HCT116 (cell line): ENCODE results near the gene TMEM258. TPM values are rescaled to one million over a fixed set of nuclear protein-coding genes. Genes with fewer than 3 reads are reported as not detected.

Experiments used
- ATAC-seq: fragments of 200-7000 bp; cut with Tn5 transposase; 2 replicates; pipeline ENCODE4 v1.9.1; 2020; ENCODE audit warnings: mild to moderate bottlenecking, moderate library complexity
- BruUV-seq: library from RNA; stranded (reverse); fragments of 400-500 nt; replicated peaks from 2 replicates; lab custom pipeline; 2021; lab: Mats Ljungman, UMichigan
- CTCF ChIA-PET: fragments of 300-600 bp; sonication (Branson Sonifier 250); formaldehyde crosslinking; loops from one replicate; lab custom pipeline; 2021; ENCODE audit warnings: antibody characterized with exemption; lab: Charles Lee
- POLR2A ChIA-PET: fragments of 300-600, 350-600 bp; sonication (Branson Sonifier 250); formaldehyde crosslinking; loops from one replicate; lab custom pipeline; 2021; ENCODE audit warnings: antibody characterized with exemption; lab: Charles Lee
- RAD21 ChIA-PET, 2 experiments: fragments of 300-600 bp; sonication (Branson Sonifier 250); formaldehyde crosslinking; loops; one replicate each; lab custom pipeline; 2023; ENCODE audit warnings: low total read pairs in 2 of 2; ENCODE audit not compliant: uncharacterized antibody in 2 of 2, unreplicated experiment in 2 of 2, low non-redundant PET in 1 of 2; lab: Charles Lee
- DNase-seq: peaks from one replicate; pipeline ENCODE4 v3.0.0-alpha.2; 2010; ENCODE audit warnings: low read depth, low spot score
- H2AFZ ChIP-seq: fragments of 200-600 bp; shearing (Covaris generic), sonication (generic); 2 replicates; pipeline ENCODE4 v1.6.1; 2017; ENCODE audit warnings: low read depth, mixed run types, mixed read lengths, antibody characterized with exemption, low read length; ENCODE audit not compliant: poor library complexity, severe bottlenecking
- H3K27ac ChIP-seq: 2 replicates; pipeline ENCODE4 v1.5.1; 2012; ENCODE audit warnings: low read depth, low read length
- H3K27me3 ChIP-seq: fragments of 200-600 bp; sonication (generic); 2 replicates; pipeline ENCODE4 v1.6.1; 2016; ENCODE audit warnings: mixed run types, low read length, mixed read lengths; ENCODE audit not compliant: insufficient read depth
- H3K36me3 ChIP-seq, 2 experiments: fragments of 200-500 bp in 1 of 2; fragments of 200-600 bp in 1 of 2; sonication (Bioruptor generic) in 1 of 2; sonication (generic) in 1 of 2; 2 replicates each; pipeline versions ENCODE4 v1.5.1 to v1.6.1; 2014 to 2016; ENCODE audit warnings: low read length in 2 of 2, inconsistent platforms in 1 of 2, mixed read lengths in 1 of 2, mixed run types in 1 of 2; ENCODE audit not compliant: insufficient read depth in 2 of 2, control insufficient read depth in 1 of 2
- H3K4me1 ChIP-seq, 2 experiments: fragments of 200-600 bp in 1 of 2; sonication (generic) in 1 of 2; 2 replicates each; pipeline versions ENCODE4 v1.5.1 to v1.6.1; 2012 to 2017; ENCODE audit warnings: low read length in 2 of 2, inconsistent platforms in 1 of 2, mild to moderate bottlenecking in 1 of 2, mixed read lengths in 1 of 2, mixed run types in 1 of 2, moderate library complexity in 1 of 2; ENCODE audit not compliant: insufficient read depth in 2 of 2, control insufficient read depth in 1 of 2
- H3K4me2 ChIP-seq: fragments of 200-600 bp; sonication (generic); 2 replicates; pipeline ENCODE4 v1.6.1; 2017; ENCODE audit warnings: mixed run types, low read length, mixed read lengths
- H3K4me3 ChIP-seq, 2 experiments: fragments of 200-600 bp in 1 of 2; sonication (generic) in 1 of 2; replicated peaks in 1 of 2; 2 replicates each; pipeline ENCODE4 v1.5.1; 2011 to 2016; ENCODE audit warnings: low read length in 2 of 2, control low read depth in 1 of 2, low read depth in 1 of 2, mild to moderate bottlenecking in 1 of 2, mixed read lengths in 1 of 2, mixed run types in 1 of 2
- H3K79me2 ChIP-seq: fragments of 200-600 bp; sonication (generic); 2 replicates; pipeline ENCODE4 v1.6.1; 2017; ENCODE audit warnings: mild to moderate bottlenecking, mixed run types, low read length, moderate library complexity, mixed read lengths; ENCODE audit not compliant: insufficient read depth
- H3K9ac ChIP-seq: fragments of 200-600 bp; sonication (generic); 2 replicates; pipeline ENCODE4 v1.6.1; 2016; ENCODE audit warnings: low read length, mixed read lengths
- H3K9me2 ChIP-seq: fragments of 200-600 bp; sonication (generic), shearing (Covaris generic); 2 replicates; pipeline ENCODE4 v1.6.1; 2017; ENCODE audit warnings: mixed run types, mild to moderate bottlenecking, moderate library complexity; ENCODE audit not compliant: insufficient read depth
- H3K9me3 ChIP-seq, 2 experiments: fragments of 200-500 bp in 1 of 2; fragments of 200-600 bp in 1 of 2; sonication (Bioruptor generic) in 1 of 2; sonication (generic) in 1 of 2; 2 replicates each; pipeline ENCODE4 v1.6.1; 2014 to 2017; ENCODE audit warnings: low read length in 2 of 2, mixed read lengths in 2 of 2, inconsistent platforms in 1 of 2, low read depth in 1 of 2, mild to moderate bottlenecking in 1 of 2, mixed run types in 1 of 2, moderate library complexity in 1 of 2; ENCODE audit not compliant: control insufficient read depth in 1 of 2, insufficient read depth in 1 of 2
- H4K20me1 ChIP-seq: fragments of 200-600 bp; sonication (generic), shearing (Covaris generic); 2 replicates; pipeline ENCODE4 v1.6.1; 2017; ENCODE audit warnings: mixed run types, mild to moderate bottlenecking, moderate library complexity; ENCODE audit not compliant: insufficient read depth
- SRF ChIP-seq: IDR thresholded peaks from 2 replicates; pipeline ENCODE4 v1.6.1; 2012; ENCODE audit warnings: low read depth
- YY1 ChIP-seq: IDR thresholded peaks from 2 replicates; pipeline ENCODE4 v1.6.1; 2011; ENCODE audit warnings: low read length, low read depth, moderate library complexity, mild to moderate bottlenecking; ENCODE audit not compliant: insufficient replicate concordance; ENCODE audit errors: extremely low read depth
- intact Hi-C: fragments of 100-400 bp; cut with micrococcal nuclease; formaldehyde crosslinking; loops from 2 replicates; pipeline ENCODE4 v1.10.0; 2022
- total RNA-seq: library from RNA; stranded (reverse); gene quantifications from one replicate; pipeline ENCODE4 v1.2.1, GENCODE V29; 2021; ENCODE audit not compliant: unreplicated experiment
- TF ChIP-seq, protein P1 (sequence below): IDR thresholded peaks from 2 replicates; pipeline ENCODE4 v1.6.1; 2012; ENCODE audit warnings: low read depth
- TF ChIP-seq, protein P2 (sequence below): IDR thresholded peaks from 2 replicates; pipeline ENCODE4 v1.6.1; 2012
- TF ChIP-seq, protein P3 (sequence below), 3 experiments: fragments of 200-600 bp in 1 of 3; sonication (generic) in 1 of 3; IDR thresholded peaks in 2 of 3; conservative IDR thresholded peaks in 1 of 3; 2 replicates each; pipeline ENCODE4 v1.5.1; 2012 to 2017; ENCODE audit warnings: low read depth in 2 of 3, low read length in 2 of 3, antibody characterized with exemption in 1 of 3, borderline replicate concordance in 1 of 3, control low read depth in 1 of 3, mild to moderate bottlenecking in 1 of 3, mixed read lengths in 1 of 3, mixed run types in 1 of 3, moderate library complexity in 1 of 3; ENCODE audit not compliant: insufficient read depth in 1 of 3

TMEM258 gene
- total RNA-seq, 1 experiment from 2014 or later, result 160 TPM

DNA sequence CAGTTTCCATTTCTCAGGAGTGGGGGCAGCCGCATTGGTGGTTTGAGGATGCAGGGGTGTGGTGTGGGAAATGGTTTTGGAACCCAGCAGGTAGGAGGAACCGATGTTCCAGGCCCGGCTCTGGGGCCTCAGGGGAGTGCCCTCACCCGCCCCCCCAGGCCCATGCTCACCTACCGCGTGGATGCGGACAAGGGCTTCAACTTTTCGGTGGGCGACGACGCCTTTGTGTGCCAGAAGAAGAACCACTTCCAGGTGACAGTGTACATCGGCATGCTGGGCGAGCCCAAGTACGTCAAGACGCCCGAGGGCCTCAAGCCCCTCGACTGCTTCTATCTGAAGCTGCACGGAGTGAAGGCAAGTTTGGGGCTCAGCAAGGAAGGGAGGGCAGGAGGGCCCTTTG is 18.6 kb downstream of the TMEM258 start:
- peaks cover 0 to 7% of the 10 kb centered on the region in 2 experiments; a peak in 1 of 4 replicates for H3K36me3 ChIP-seq

More for the DNA sequence above, 18.6 kb downstream of the TMEM258 start:
- Histone ChIP-seq H3K27ac (no peak overlapping the region), H3K9me3 (no peaks in the 10 kb centered on the region), H3K79me2 (no peaks in the 10 kb centered on the region), H3K4me3 (no peak overlapping the region), H3K9me2 (no peaks in the 10 kb centered on the region), H3K27me3 (no peaks in the 10 kb centered on the region), H2AFZ (no peak overlapping the region), H3K4me2 (no peak overlapping the region), H3K9ac (no peak overlapping the region), H3K4me1 (peaks cover 10 to 20% of the 10 kb centered on the region in 2 experiments), H4K20me1 (no peaks in the 10 kb centered on the region)
- BruUV-seq, result no TSS peak
- ChIA-PET CTCF (no interaction called here), POLR2A (no interaction called here), RAD21 (no interaction called here)
- no peak for DNase-seq
- intact Hi-C loops, result no loop called here
- no peak for ATAC-seq
- TF ChIP-seq YY1 (no peak), SRF (no peak)
- TF ChIP-seq, protein P1, sequence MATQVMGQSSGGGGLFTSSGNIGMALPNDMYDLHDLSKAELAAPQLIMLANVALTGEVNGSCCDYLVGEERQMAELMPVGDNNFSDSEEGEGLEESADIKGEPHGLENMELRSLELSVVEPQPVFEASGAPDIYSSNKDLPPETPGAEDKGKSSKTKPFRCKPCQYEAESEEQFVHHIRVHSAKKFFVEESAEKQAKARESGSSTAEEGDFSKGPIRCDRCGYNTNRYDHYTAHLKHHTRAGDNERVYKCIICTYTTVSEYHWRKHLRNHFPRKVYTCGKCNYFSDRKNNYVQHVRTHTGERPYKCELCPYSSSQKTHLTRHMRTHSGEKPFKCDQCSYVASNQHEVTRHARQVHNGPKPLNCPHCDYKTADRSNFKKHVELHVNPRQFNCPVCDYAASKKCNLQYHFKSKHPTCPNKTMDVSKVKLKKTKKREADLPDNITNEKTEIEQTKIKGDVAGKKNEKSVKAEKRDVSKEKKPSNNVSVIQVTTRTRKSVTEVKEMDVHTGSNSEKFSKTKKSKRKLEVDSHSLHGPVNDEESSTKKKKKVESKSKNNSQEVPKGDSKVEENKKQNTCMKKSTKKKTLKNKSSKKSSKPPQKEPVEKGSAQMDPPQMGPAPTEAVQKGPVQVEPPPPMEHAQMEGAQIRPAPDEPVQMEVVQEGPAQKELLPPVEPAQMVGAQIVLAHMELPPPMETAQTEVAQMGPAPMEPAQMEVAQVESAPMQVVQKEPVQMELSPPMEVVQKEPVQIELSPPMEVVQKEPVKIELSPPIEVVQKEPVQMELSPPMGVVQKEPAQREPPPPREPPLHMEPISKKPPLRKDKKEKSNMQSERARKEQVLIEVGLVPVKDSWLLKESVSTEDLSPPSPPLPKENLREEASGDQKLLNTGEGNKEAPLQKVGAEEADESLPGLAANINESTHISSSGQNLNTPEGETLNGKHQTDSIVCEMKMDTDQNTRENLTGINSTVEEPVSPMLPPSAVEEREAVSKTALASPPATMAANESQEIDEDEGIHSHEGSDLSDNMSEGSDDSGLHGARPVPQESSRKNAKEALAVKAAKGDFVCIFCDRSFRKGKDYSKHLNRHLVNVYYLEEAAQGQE, result no peak
- TF ChIP-seq, protein P2, sequence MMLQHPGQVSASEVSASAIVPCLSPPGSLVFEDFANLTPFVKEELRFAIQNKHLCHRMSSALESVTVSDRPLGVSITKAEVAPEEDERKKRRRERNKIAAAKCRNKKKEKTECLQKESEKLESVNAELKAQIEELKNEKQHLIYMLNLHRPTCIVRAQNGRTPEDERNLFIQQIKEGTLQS, result no peak
- TF ChIP-seq, protein P3, sequence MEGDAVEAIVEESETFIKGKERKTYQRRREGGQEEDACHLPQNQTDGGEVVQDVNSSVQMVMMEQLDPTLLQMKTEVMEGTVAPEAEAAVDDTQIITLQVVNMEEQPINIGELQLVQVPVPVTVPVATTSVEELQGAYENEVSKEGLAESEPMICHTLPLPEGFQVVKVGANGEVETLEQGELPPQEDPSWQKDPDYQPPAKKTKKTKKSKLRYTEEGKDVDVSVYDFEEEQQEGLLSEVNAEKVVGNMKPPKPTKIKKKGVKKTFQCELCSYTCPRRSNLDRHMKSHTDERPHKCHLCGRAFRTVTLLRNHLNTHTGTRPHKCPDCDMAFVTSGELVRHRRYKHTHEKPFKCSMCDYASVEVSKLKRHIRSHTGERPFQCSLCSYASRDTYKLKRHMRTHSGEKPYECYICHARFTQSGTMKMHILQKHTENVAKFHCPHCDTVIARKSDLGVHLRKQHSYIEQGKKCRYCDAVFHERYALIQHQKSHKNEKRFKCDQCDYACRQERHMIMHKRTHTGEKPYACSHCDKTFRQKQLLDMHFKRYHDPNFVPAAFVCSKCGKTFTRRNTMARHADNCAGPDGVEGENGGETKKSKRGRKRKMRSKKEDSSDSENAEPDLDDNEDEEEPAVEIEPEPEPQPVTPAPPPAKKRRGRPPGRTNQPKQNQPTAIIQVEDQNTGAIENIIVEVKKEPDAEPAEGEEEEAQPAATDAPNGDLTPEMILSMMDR (IDR thresholded peaks at IDR 0.05 in 2 of 3, conservative IDR thresholded peaks at IDR 0.05 in 1 of 3; ENCODE audit: borderline replicate concordance in 1 of 3, insufficient read depth in 1 of 3, low read depth in 2 of 3, low read length in 2 of 3), result no peak
